Naive B cell (primary cell): ENCODE results near the gene DUSP3. TPM values are rescaled to one million over a fixed set of nuclear protein-coding genes. Genes with fewer than 3 reads are reported as not detected.

ENCODE experiments used
- ATAC-seq, 2 donors: fragments of 150-1000 bp; cut with Tn5 transposase; 2 replicates each; pipeline ENCODE4 v1.10.0; 2021; ENCODE audit warnings: low read depth in 2 of 2, mild to moderate bottlenecking in 2 of 2, moderate library complexity in 2 of 2
- DNase-seq: peaks from one replicate; pipeline ENCODE4 v3.0.0; 2022
- H3K27ac Mint-ChIP-seq, 6 donors: one replicate each; pipeline ENCODE4 v1.8.0; 2020 to 2022; ENCODE audit warnings: mild to moderate bottlenecking in 6 of 6, mixed read lengths in 6 of 6, moderate library complexity in 5 of 6, inconsistent platforms in 2 of 6
- H3K27me3 Mint-ChIP-seq, 3 donors: one replicate each; pipeline ENCODE4 v1.8.0; 2021 to 2022; ENCODE audit warnings: mixed read lengths in 3 of 3, mild to moderate bottlenecking in 1 of 3
- H3K36me3 Mint-ChIP-seq, 2 donors: one replicate each; pipeline ENCODE4 v1.8.0; 2020 to 2022; ENCODE audit warnings: mixed read lengths in 2 of 2, inconsistent platforms in 1 of 2, mild to moderate bottlenecking in 1 of 2
- H3K4me1 Mint-ChIP-seq, 3 donors: one replicate each; pipeline ENCODE4 v1.8.0; 2020 to 2022; ENCODE audit warnings: mixed read lengths in 3 of 3, inconsistent platforms in 1 of 3, mild to moderate bottlenecking in 1 of 3, moderate library complexity in 1 of 3
- H3K4me3 Mint-ChIP-seq, 8 donors: one replicate each; pipeline ENCODE4 v1.8.0; 2020 to 2022; ENCODE audit warnings: mild to moderate bottlenecking in 8 of 8, mixed read lengths in 8 of 8, moderate library complexity in 8 of 8, inconsistent platforms in 2 of 8
- H3K9me3 Mint-ChIP-seq, 7 donors: one replicate each; pipeline ENCODE4 v1.8.0; 2020 to 2022; ENCODE audit warnings: mixed read lengths in 7 of 7, mild to moderate bottlenecking in 5 of 7, inconsistent platforms in 2 of 7, moderate library complexity in 1 of 7
- polyA plus RNA-seq, 6 donors: library from polyadenylated mRNA; unstranded; fragments of 300-500 nt; fragmentation: Illumina TruSeq; gene quantifications; one replicate each; pipeline ENCODE4 v1.2.3, GENCODE V29; 2021; ENCODE audit warnings: low read depth in 6 of 6

Gene DUSP3
- polyA plus RNA-seq, 6 donors from 2014 or later = 1.7 to 10.5 (median 6.6) TPM

- H3K36me3 Mint-ChIP-seq = no peaks in the 10 kb centered on the region
- no peak overlapping the region for H3K27ac Mint-ChIP-seq
- DNase-seq (no peak), ATAC-seq (no peak)
- H3K4me1 Mint-ChIP-seq = peaks cover 29 to 44% (median 30%) of the 10 kb centered on the region in 3 donors
- H3K27me3 Mint-ChIP-seq = no peaks in the 10 kb centered on the region
- H3K9me3 Mint-ChIP-seq = no peaks in the 10 kb centered on the region
- no peak overlapping the region for H3K4me3 Mint-ChIP-seq
Observed at GRCh38 chr17:43771463-43771862, 7.3 kb downstream of the DUSP3 start.

- Mint-ChIP-seq H3K27ac (peak overlapping the region in 2 of 6 donors; percentile 29 to 75), H3K9me3 (no peaks in the 10 kb centered on the region), H3K4me3 (no peak overlapping the region), H3K36me3 (no peaks in the 10 kb centered on the region), H3K4me1 (peaks cover 29 to 44% (median 30%) of the 10 kb centered on the region in 3 donors), H3K27me3 (no peaks in the 10 kb centered on the region)
- ATAC-seq (no peak), DNase-seq (no peak)
Observed at GRCh38 chr17:43770957-43771356, 7.8 kb downstream of the DUSP3 start.

GRCh38 chr17:43769859-43770258, 8.9 kb downstream of the DUSP3 start:
- no peaks in the 10 kb centered on the region for H3K27me3 Mint-ChIP-seq
- H3K4me1 Mint-ChIP-seq = peaks cover 27 to 42% (median 29%) of the 10 kb centered on the region in 3 donors
- H3K36me3 Mint-ChIP-seq = no peaks in the 10 kb centered on the region
- no peak for DNase-seq
- no peak overlapping the region for H3K4me3 Mint-ChIP-seq
- H3K27ac Mint-ChIP-seq = no peak overlapping the region
- ATAC-seq = no peak
- no peaks in the 10 kb centered on the region for H3K9me3 Mint-ChIP-seq

GRCh38 chr17:43769426-43769825, 9.4 kb downstream of the DUSP3 start:
- peak overlapping the region in 1 of 8 donors; percentile 6 for H3K4me3 Mint-ChIP-seq
- DNase-seq (no peak), ATAC-seq (no peak)
- H3K27ac Mint-ChIP-seq = no peak overlapping the region
- peaks cover 27 to 41% (median 29%) of the 10 kb centered on the region in 3 donors for H3K4me1 Mint-ChIP-seq
- no peaks in the 10 kb centered on the region for H3K27me3 Mint-ChIP-seq
- no peaks in the 10 kb centered on the region for H3K9me3 Mint-ChIP-seq
- no peaks in the 10 kb centered on the region for H3K36me3 Mint-ChIP-seq

- Mint-ChIP-seq H3K36me3 (no peaks in the 10 kb centered on the region), H3K27ac (peak overlapping the region in 1 of 6 donors; percentile 80), H3K9me3 (no peaks in the 10 kb centered on the region), H3K4me1 (peaks cover 27 to 36% (median 29%) of the 10 kb centered on the region in 3 donors), H3K27me3 (no peaks in the 10 kb centered on the region), H3K4me3 (peak overlapping the region in 2 of 8 donors; percentile 54 to 55)
- ATAC-seq = no peak
- no peak for DNase-seq
Observed at GRCh38 chr17:43768943-43769342, 9.8 kb downstream of the DUSP3 start.

GRCh38 chr17:43768382-43768781, 10.4 kb downstream of the DUSP3 start:
- Mint-ChIP-seq H3K27me3 (no peaks in the 10 kb centered on the region), H3K4me1 (peaks cover 23 to 30% (median 25%) of the 10 kb centered on the region in 3 donors), H3K4me3 (peak overlapping the region in 3 of 8 donors; percentile 30 to 54 (median 40)), H3K9me3 (no peaks in the 10 kb centered on the region), H3K36me3 (no peaks in the 10 kb centered on the region), H3K27ac (peak overlapping the region in 2 of 6 donors; percentile 20 to 90)
- DNase-seq (peak; percentile 44), ATAC-seq (peak; percentile 90 to 93)

- no peaks in the 10 kb centered on the region for H3K9me3 Mint-ChIP-seq
- DNase-seq (no peak), ATAC-seq (no peak)
- H3K27me3 Mint-ChIP-seq = peaks cover 0 to 1% (median 0%) of the 10 kb centered on the region in 3 donors
- H3K4me1 Mint-ChIP-seq = peaks cover 16 to 23% (median 18%) of the 10 kb centered on the region in 3 donors
- peak overlapping the region in 1 of 6 donors; percentile 12 for H3K27ac Mint-ChIP-seq
- H3K36me3 Mint-ChIP-seq = no peaks in the 10 kb centered on the region
- peak overlapping the region in 1 of 8 donors; percentile 16 for H3K4me3 Mint-ChIP-seq
Observed at GRCh38 chr17:43767713-43768059, 11.1 kb downstream of the DUSP3 start.

GRCh38 chr17:43767053-43767712, 11.6 kb downstream of the DUSP3 start:
- H3K4me1 Mint-ChIP-seq = peaks cover 11 to 18% (median 13%) of the 10 kb centered on the region in 3 donors
- H3K4me3 Mint-ChIP-seq = no peak overlapping the region
- peak overlapping the region in 1 of 6 donors; percentile 12 for H3K27ac Mint-ChIP-seq

GRCh38 chr17:43766413-43767052, 12.2 kb downstream of the DUSP3 start:
- H3K27ac Mint-ChIP-seq = peak overlapping the region in 1 of 6 donors; percentile 13
- DNase-seq (peak; percentile 15), ATAC-seq (no peak)
- peaks cover 0 to 4% (median 0%) of the 10 kb centered on the region in 3 donors for H3K27me3 Mint-ChIP-seq
- no peaks in the 10 kb centered on the region for H3K9me3 Mint-ChIP-seq
- peaks cover 9 to 17% (median 10%) of the 10 kb centered on the region in 3 donors for H3K4me1 Mint-ChIP-seq
- no peak overlapping the region for H3K4me3 Mint-ChIP-seq
- no peaks in the 10 kb centered on the region for H3K36me3 Mint-ChIP-seq

More at GRCh38 chr17:43767053-43767712, 11.6 kb downstream of the DUSP3 start:
- ATAC-seq (no peak), DNase-seq (no peak)
- Mint-ChIP-seq H3K36me3 (no peaks in the 10 kb centered on the region), H3K9me3 (no peaks in the 10 kb centered on the region), H3K27me3 (peaks cover 0 to 4% (median 0%) of the 10 kb centered on the region in 3 donors)

- no peaks in the 10 kb centered on the region for H3K36me3 Mint-ChIP-seq
Observed at GRCh38 chr17:43760254-43760852, 18.4 kb downstream of the DUSP3 start.

GRCh38 chr17:43759836-43760235, 18.9 kb downstream of the DUSP3 start:
- DNase-seq (no peak), ATAC-seq (no peak)
- Mint-ChIP-seq H3K4me3 (no peak overlapping the region), H3K27me3 (peaks cover 28 to 35% (median 30%) of the 10 kb centered on the region in 3 donors), H3K4me1 (no peaks in the 10 kb centered on the region), H3K27ac (peak overlapping the region in 1 of 6 donors; percentile 69), H3K9me3 (no peaks in the 10 kb centered on the region), H3K36me3 (no peaks in the 10 kb centered on the region)

More at GRCh38 chr17:43760254-43760852, 18.4 kb downstream of the DUSP3 start:
- no peak overlapping the region for H3K27ac Mint-ChIP-seq
- H3K4me1 Mint-ChIP-seq = no peaks in the 10 kb centered on the region
- no peaks in the 10 kb centered on the region for H3K9me3 Mint-ChIP-seq
- DNase-seq (peak; percentile 74), ATAC-seq (peak; percentile 82 to 88)
- peaks cover 27 to 35% (median 29%) of the 10 kb centered on the region in 3 donors for H3K27me3 Mint-ChIP-seq
- no peak overlapping the region for H3K4me3 Mint-ChIP-seq

- no peaks in the 10 kb centered on the region for H3K9me3 Mint-ChIP-seq
- no peaks in the 10 kb centered on the region for H3K36me3 Mint-ChIP-seq
- DNase-seq (no peak), ATAC-seq (no peak)
- no peak within 1 kb of the TSS for H3K4me3 Mint-ChIP-seq
- peaks cover 35 to 39% (median 35%) of the 10 kb centered on the region in 3 donors for H3K27me3 Mint-ChIP-seq
- H3K4me1 Mint-ChIP-seq = no peaks in the 10 kb centered on the region
- no peak within 1 kb of the TSS for H3K27ac Mint-ChIP-seq
Observed at GRCh38 chr17:43758497-43759174, 20.1 kb downstream of the DUSP3 start, which contains the start of gene SOST. SOST (minus strand) TSS chr17:43758791; CDS start chr17:43758741, 50 bp downstream.

GRCh38 chr17:43758086-43758485, 20.7 kb downstream of the DUSP3 start:
- DNase-seq (no peak), ATAC-seq (no peak)
- H3K9me3 Mint-ChIP-seq = no peaks in the 10 kb centered on the region
- H3K4me1 Mint-ChIP-seq = no peaks in the 10 kb centered on the region
- no peak overlapping the region for H3K4me3 Mint-ChIP-seq
- peaks cover 38 to 44% (median 41%) of the 10 kb centered on the region in 3 donors for H3K27me3 Mint-ChIP-seq
- H3K27ac Mint-ChIP-seq = no peak overlapping the region
- no peaks in the 10 kb centered on the region for H3K36me3 Mint-ChIP-seq
